Endothelial cell of umbilical vein (primary cell): ENCODE measurements around the gene ADAMTS6.

Source experiments
- EZH2 ChIP-seq: IDR thresholded peaks from 2 replicates; pipeline ENCODE4 v1.6.1; 2012; ENCODE audit warnings: borderline replicate concordance, low read depth, mild to moderate bottlenecking, moderate library complexity, low read length, inconsistent platforms; ENCODE audit not compliant: severe bottlenecking
- FOS ChIP-seq: IDR thresholded peaks from 2 replicates; pipeline ENCODE4 v1.6.1; 2011; ENCODE audit warnings: mild to moderate bottlenecking, low read length, moderate library complexity, borderline replicate concordance; ENCODE audit not compliant: insufficient read depth
- POLR2A ChIP-seq: IDR thresholded peaks from 2 replicates; pipeline ENCODE4 v1.6.1; 2012; ENCODE audit warnings: low read depth, mild to moderate bottlenecking, control low read depth, low read length
- POLR2AphosphoS5 ChIP-seq: IDR thresholded peaks from 2 replicates; pipeline ENCODE4 v1.6.1; 2012; ENCODE audit warnings: low read depth, mild to moderate bottlenecking, control low read depth, low read length, moderate library complexity; ENCODE audit not compliant: insufficient read depth
- TF ChIP-seq, protein P1 (sequence below), 2 donors: IDR thresholded peaks; 1 replicate in 1 of 2; 2 replicates in 1 of 2; pipeline ENCODE4 v1.5.1; 2011; ENCODE audit warnings: low read length in 2 of 2, mild to moderate bottlenecking in 2 of 2, moderate library complexity in 2 of 2, control low read depth in 1 of 2, inconsistent platforms in 1 of 2, low read depth in 1 of 2; ENCODE audit not compliant: insufficient read depth in 1 of 2; ENCODE audit errors: extremely low read depth in 1 of 2
- TF ChIP-seq, protein P2 (sequence below): IDR thresholded peaks from 2 replicates; pipeline ENCODE4 v1.6.1; 2011; ENCODE audit not compliant: insufficient read depth, insufficient read length

DNA sequence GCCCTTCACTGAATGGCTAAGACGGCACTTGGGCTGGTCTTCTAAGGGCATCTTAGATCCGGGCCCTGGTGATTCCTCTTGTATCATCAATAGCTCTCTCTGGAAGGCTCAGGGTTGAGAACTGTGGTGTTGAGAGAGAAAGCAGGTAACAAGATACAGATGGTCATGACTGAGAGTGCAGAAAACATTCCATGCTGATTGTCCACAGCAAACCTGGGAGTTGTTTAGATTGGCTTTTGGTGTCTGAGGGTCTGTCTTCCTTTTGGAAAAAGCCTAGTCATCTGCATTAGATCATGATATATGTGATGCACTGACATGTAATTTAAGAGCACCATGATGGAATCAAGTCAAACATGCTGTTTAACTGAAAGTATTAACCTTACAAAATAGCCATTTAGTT is 331.9 kb downstream of the ADAMTS6 start:
- TF ChIP-seq, protein P1, sequence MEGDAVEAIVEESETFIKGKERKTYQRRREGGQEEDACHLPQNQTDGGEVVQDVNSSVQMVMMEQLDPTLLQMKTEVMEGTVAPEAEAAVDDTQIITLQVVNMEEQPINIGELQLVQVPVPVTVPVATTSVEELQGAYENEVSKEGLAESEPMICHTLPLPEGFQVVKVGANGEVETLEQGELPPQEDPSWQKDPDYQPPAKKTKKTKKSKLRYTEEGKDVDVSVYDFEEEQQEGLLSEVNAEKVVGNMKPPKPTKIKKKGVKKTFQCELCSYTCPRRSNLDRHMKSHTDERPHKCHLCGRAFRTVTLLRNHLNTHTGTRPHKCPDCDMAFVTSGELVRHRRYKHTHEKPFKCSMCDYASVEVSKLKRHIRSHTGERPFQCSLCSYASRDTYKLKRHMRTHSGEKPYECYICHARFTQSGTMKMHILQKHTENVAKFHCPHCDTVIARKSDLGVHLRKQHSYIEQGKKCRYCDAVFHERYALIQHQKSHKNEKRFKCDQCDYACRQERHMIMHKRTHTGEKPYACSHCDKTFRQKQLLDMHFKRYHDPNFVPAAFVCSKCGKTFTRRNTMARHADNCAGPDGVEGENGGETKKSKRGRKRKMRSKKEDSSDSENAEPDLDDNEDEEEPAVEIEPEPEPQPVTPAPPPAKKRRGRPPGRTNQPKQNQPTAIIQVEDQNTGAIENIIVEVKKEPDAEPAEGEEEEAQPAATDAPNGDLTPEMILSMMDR (IDR thresholded peaks at IDR 0.05; ENCODE audit: extremely low read depth in 1 of 2, insufficient read depth in 1 of 2, low read depth in 1 of 2, low read length in 2 of 2) = no peak
- TF ChIP-seq, protein P2, sequence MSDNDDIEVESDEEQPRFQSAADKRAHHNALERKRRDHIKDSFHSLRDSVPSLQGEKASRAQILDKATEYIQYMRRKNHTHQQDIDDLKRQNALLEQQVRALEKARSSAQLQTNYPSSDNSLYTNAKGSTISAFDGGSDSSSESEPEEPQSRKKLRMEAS = no peak
- TF ChIP-seq POLR2AphosphoS5 (no peak), POLR2A (no peak), EZH2 (no peak), FOS (no peak)
